Peyer's patch (tissue), 4 donors: ENCODE data around the gene FNDC3A. TPM values are rescaled to one million over a fixed set of nuclear protein-coding genes. Genes with fewer than 3 reads are reported as not detected.

ENCODE experiments used
- DNase-seq, 3 donors: peaks; one replicate each; pipeline ENCODE4 v3.0.0-alpha.2; 2017 to 2019
- H3K27ac ChIP-seq, 4 donors: fragments of 200-600 bp; sonication (generic); one replicate each; pipeline ENCODE4 v1.5.1; 2016 to 2019
- H3K27me3 ChIP-seq, 2 donors: fragments of 200-600 bp; sonication (generic); one replicate each; pipeline ENCODE4 v1.5.1; 2019
- H3K36me3 ChIP-seq, 3 donors: fragments of 200-600 bp; sonication (generic); one replicate each; pipeline ENCODE4 v1.5.1; 2016 to 2019
- H3K4me1 ChIP-seq, 4 donors: fragments of 200-600 bp; sonication (generic); one replicate each; pipeline ENCODE4 v1.5.1; 2016 to 2019
- H3K4me3 ChIP-seq, 4 donors: fragments of 200-600 bp; sonication (generic); 1 replicate in 3 of 4; 2 replicates in 1 of 4; pipeline ENCODE4 v1.5.1; 2016 to 2019; ENCODE audit warnings: mild to moderate bottlenecking in 1 of 4
- H3K9me3 ChIP-seq, 4 donors: fragments of 200-600 bp; sonication (generic); one replicate each; pipeline ENCODE4 v1.5.1; 2016 to 2019; ENCODE audit warnings: mild to moderate bottlenecking in 1 of 4
- CTCF ChIP-seq, 6 experiments: fragments of 450-650 bp in 4 of 6; fragments of 200-600 bp in 2 of 6; sonication (generic) in 1 of 6; IDR thresholded peaks; one replicate each; pipeline ENCODE4 v1.5.1; 2017 to 2019; ENCODE audit warnings: antibody characterized with exemption in 6 of 6, mild to moderate bottlenecking in 3 of 6, moderate library complexity in 1 of 6
- POLR2A ChIP-seq, 2 donors: fragments of 450-650 bp; IDR thresholded peaks; one replicate each; pipeline ENCODE4 v1.5.1; 2017; ENCODE audit warnings: antibody characterized with exemption in 2 of 2, mild to moderate bottlenecking in 2 of 2, moderate library complexity in 2 of 2
- total RNA-seq, 4 donors: library from RNA; depleted of rRNA; stranded (reverse); fragments of >200 nt; gene quantifications; one replicate each; pipeline ENCODE4 v1.1.0, GENCODE V29; 2016

FNDC3A gene
- total RNA-seq, 4 donors from 2014 or later, result 40.4 to 75.0 (median 52.6) TPM

GRCh38 chr13:48942131-48942530 is 33.6 kb upstream of the FNDC3A start:
- no peak for TF ChIP-seq POLR2A (IDR thresholded peaks at IDR 0.05)
- TF ChIP-seq CTCF (IDR thresholded peaks at IDR 0.05), result no peak
- no peaks in the 10 kb centered on the region for H3K27me3 ChIP-seq
- no peaks in the 10 kb centered on the region for H3K4me1 ChIP-seq
- H3K4me3 ChIP-seq, result no peak overlapping the region
- DNase-seq, result no peak
- H3K27ac ChIP-seq, result no peak overlapping the region
- no peaks in the 10 kb centered on the region for H3K36me3 ChIP-seq
- H3K9me3 ChIP-seq, result no peaks in the 10 kb centered on the region

GRCh38 chr13:48944221-48944620 is 31.5 kb upstream of the FNDC3A start:
- Histone ChIP-seq H3K9me3 (no peaks in the 10 kb centered on the region), H3K27me3 (no peaks in the 10 kb centered on the region), H3K4me3 (no peak overlapping the region), H3K4me1 (no peaks in the 10 kb centered on the region), H3K36me3 (no peaks in the 10 kb centered on the region), H3K27ac (no peak overlapping the region)
- DNase-seq, result no peak
- TF ChIP-seq CTCF (IDR thresholded peaks at IDR 0.05), result no peak
- TF ChIP-seq POLR2A (IDR thresholded peaks at IDR 0.05), result no peak

GRCh38 chr13:48945626-48946025 is 30.1 kb upstream of the FNDC3A start:
- no peak overlapping the region for H3K4me3 ChIP-seq
- H3K9me3 ChIP-seq, result no peaks in the 10 kb centered on the region
- DNase-seq, result no peak
- TF ChIP-seq CTCF (IDR thresholded peaks at IDR 0.05) (no peak), POLR2A (IDR thresholded peaks at IDR 0.05) (no peak)
- H3K4me1 ChIP-seq, result no peaks in the 10 kb centered on the region
- H3K27ac ChIP-seq, result no peak overlapping the region
- no peaks in the 10 kb centered on the region for H3K36me3 ChIP-seq
- no peaks in the 10 kb centered on the region for H3K27me3 ChIP-seq

DNA sequence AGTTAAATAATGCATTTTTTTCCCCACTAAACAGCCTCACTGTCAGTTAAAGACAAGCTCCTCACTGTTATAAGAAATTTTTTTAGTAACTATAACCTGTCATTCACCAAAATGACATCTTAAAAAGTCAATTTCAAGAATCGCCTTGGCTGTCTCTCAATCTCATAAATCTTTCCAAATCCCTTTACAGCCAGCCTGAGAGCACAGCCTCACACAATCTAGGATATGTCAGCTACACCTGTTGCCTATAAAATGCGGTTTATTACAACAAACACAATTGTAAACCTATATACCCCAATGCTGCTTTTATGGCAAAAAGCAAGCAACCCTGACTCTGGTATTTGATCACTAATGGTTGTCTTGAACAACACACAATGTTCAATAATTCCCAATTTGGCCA is 29.5 kb upstream of the FNDC3A start:
- Histone ChIP-seq H3K36me3 (no peaks in the 10 kb centered on the region), H3K4me3 (no peak overlapping the region), H3K9me3 (no peaks in the 10 kb centered on the region), H3K4me1 (no peaks in the 10 kb centered on the region), H3K27ac (no peak overlapping the region), H3K27me3 (no peaks in the 10 kb centered on the region)
- no peak for TF ChIP-seq POLR2A (IDR thresholded peaks at IDR 0.05)
- TF ChIP-seq CTCF (IDR thresholded peaks at IDR 0.05), result no peak
- no peak for DNase-seq

- Histone ChIP-seq H3K36me3 (no peaks in the 10 kb centered on the region), H3K4me3 (no peak overlapping the region), H3K9me3 (no peaks in the 10 kb centered on the region), H3K4me1 (no peaks in the 10 kb centered on the region), H3K27ac (no peak overlapping the region), H3K27me3 (no peaks in the 10 kb centered on the region)
- no peak for DNase-seq
- TF ChIP-seq POLR2A (IDR thresholded peaks at IDR 0.05) (no peak), CTCF (IDR thresholded peaks at IDR 0.05) (no peak)
Measured at GRCh38 chr13:48949566-48950500, 25.9 kb upstream of the FNDC3A start.
